GM18526 (cell line): ENCODE data around the gene EPS8L2.

Source experiments
- POLR2A ChIP-seq: IDR thresholded peaks from 3 replicates; pipeline ENCODE4 v1.6.1; 2011; ENCODE audit not compliant: insufficient read length; ENCODE audit errors: extremely low read depth

The EPS8L2 gene

GRCh38 chr11:747158-748006, 41.4 kb downstream of the EPS8L2 start, which contains the start of gene TALDO1:
Gene TALDO1 (plus strand): TSS chr11:747464. CDS start chr11:747482, 18 bp downstream.
- TF ChIP-seq POLR2A, result peak; percentile 70

- no peak for TF ChIP-seq POLR2A
Measured at GRCh38 chr11:748007-748359, 42.0 kb downstream of the EPS8L2 start.

GRCh38 chr11:749731-750130, 43.7 kb downstream of the EPS8L2 start:
- TF ChIP-seq POLR2A, result no peak

- TF ChIP-seq POLR2A, result no peak
Measured at GRCh38 chr11:760236-760635, 54.2 kb downstream of the EPS8L2 start.

GRCh38 chr11:761526-762108, 55.6 kb downstream of the EPS8L2 start:
- TF ChIP-seq POLR2A, result no peak

- no peak for TF ChIP-seq POLR2A
Measured at GRCh38 chr11:762421-763072, 56.5 kb downstream of the EPS8L2 start.

- TF ChIP-seq POLR2A, result no peak
Measured at GRCh38 chr11:763073-763463, 57.0 kb downstream of the EPS8L2 start.

- no peak for TF ChIP-seq POLR2A
Measured at GRCh38 chr11:763549-764321, 57.7 kb downstream of the EPS8L2 start.

GRCh38 chr11:764322-765024, 58.4 kb downstream of the EPS8L2 start:
- TF ChIP-seq POLR2A, result no peak

GRCh38 chr11:765025-765801, 59.2 kb downstream of the EPS8L2 start:
- TF ChIP-seq POLR2A, result no peak

- no peak for TF ChIP-seq POLR2A
Measured at GRCh38 chr11:765802-766091, 59.7 kb downstream of the EPS8L2 start.

GRCh38 chr11:766106-766935, 60.3 kb downstream of the EPS8L2 start:
- TF ChIP-seq POLR2A, result no peak

- no peak for TF ChIP-seq POLR2A
Measured at GRCh38 chr11:766936-767210, 60.8 kb downstream of the EPS8L2 start.

GRCh38 chr11:767238-767637, 61.2 kb downstream of the EPS8L2 start:
- TF ChIP-seq POLR2A, result no peak
